Nephron (organoid): Measurements from ENCODE around the gene GRAMD2A.

Source experiments
- H3K27ac Mint-ChIP-seq, 3 experiments: 2 replicates each; pipeline ENCODE4 v1.8.0; 2020; ENCODE audit warnings: mixed read lengths in 3 of 3, mild to moderate bottlenecking in 2 of 3, moderate library complexity in 1 of 3
- H3K27me3 Mint-ChIP-seq: 2 replicates; pipeline ENCODE4 v1.8.0; 2021; ENCODE audit warnings: low read depth, mild to moderate bottlenecking, moderate library complexity, mixed read lengths
- H3K36me3 Mint-ChIP-seq: 2 replicates; pipeline ENCODE4 v1.8.0; 2020; ENCODE audit warnings: low read depth, mixed read lengths
- H3K4me1 Mint-ChIP-seq: 2 replicates; pipeline ENCODE4 v1.8.0; 2020; ENCODE audit warnings: mixed read lengths
- H3K4me3 Mint-ChIP-seq, 3 experiments: 2 replicates each; pipeline ENCODE4 v1.8.0; 2020; ENCODE audit warnings: mild to moderate bottlenecking in 3 of 3, mixed read lengths in 3 of 3, moderate library complexity in 2 of 3
- H3K9me3 Mint-ChIP-seq: 2 replicates; pipeline ENCODE4 v1.8.0; 2020; ENCODE audit warnings: mixed read lengths
- CTCF ChIP-seq, 3 experiments: fragments of 200-600 bp; sonication (generic); IDR thresholded peaks; one replicate each; pipeline ENCODE4 v1.5.0; 2021; ENCODE audit warnings: antibody characterized with exemption in 3 of 3; ENCODE audit not compliant: unreplicated experiment in 3 of 3

Gene GRAMD2A

GRCh38 chr15:72227192-72227586 is 29.6 kb upstream of the GRAMD2A start:
- peaks cover 26% of the 10 kb centered on the region for H3K36me3 Mint-ChIP-seq
- H3K9me3 Mint-ChIP-seq: no peaks in the 10 kb centered on the region
- no peaks in the 10 kb centered on the region for H3K27me3 Mint-ChIP-seq
- no peak for TF ChIP-seq CTCF (IDR thresholded peaks at IDR 0.05; ENCODE audit: unreplicated experiment in 3 of 3)
- peak overlapping the region; percentile 75 to 86 (median 82) for H3K4me3 Mint-ChIP-seq
- peak overlapping the region; percentile 63 to 95 (median 90) for H3K27ac Mint-ChIP-seq
- H3K4me1 Mint-ChIP-seq: peaks cover 67% of the 10 kb centered on the region

GRCh38 chr15:72223278-72223677 is 25.7 kb upstream of the GRAMD2A start:
- no peaks in the 10 kb centered on the region for H3K9me3 Mint-ChIP-seq
- H3K36me3 Mint-ChIP-seq: peaks cover 48% of the 10 kb centered on the region
- no peak overlapping the region for H3K4me3 Mint-ChIP-seq
- H3K4me1 Mint-ChIP-seq: peaks cover 76% of the 10 kb centered on the region
- TF ChIP-seq CTCF (IDR thresholded peaks at IDR 0.05; ENCODE audit: unreplicated experiment in 3 of 3): no peak
- peak overlapping the region in 1 of 3 experiments; percentile 17 for H3K27ac Mint-ChIP-seq
- H3K27me3 Mint-ChIP-seq: no peaks in the 10 kb centered on the region

- no peak for TF ChIP-seq CTCF (IDR thresholded peaks at IDR 0.05; ENCODE audit: unreplicated experiment in 3 of 3)
- Mint-ChIP-seq H3K27me3 (no peaks in the 10 kb centered on the region), H3K4me3 (peak overlapping the region in 2 of 3 experiments; percentile 2 to 11), H3K4me1 (peaks cover 69% of the 10 kb centered on the region), H3K27ac (peak overlapping the region; percentile 25 to 50 (median 37)), H3K36me3 (peaks cover 57% of the 10 kb centered on the region), H3K9me3 (no peaks in the 10 kb centered on the region)
Measured at GRCh38 chr15:72222393-72222792, 24.8 kb upstream of the GRAMD2A start.

GRCh38 chr15:72220687-72221086 is 23.1 kb upstream of the GRAMD2A start:
- H3K4me3 Mint-ChIP-seq: no peak overlapping the region
- no peaks in the 10 kb centered on the region for H3K9me3 Mint-ChIP-seq
- H3K27me3 Mint-ChIP-seq: no peaks in the 10 kb centered on the region
- H3K36me3 Mint-ChIP-seq: peaks cover 62% of the 10 kb centered on the region
- H3K27ac Mint-ChIP-seq: no peak overlapping the region
- no peak for TF ChIP-seq CTCF (IDR thresholded peaks at IDR 0.05; ENCODE audit: unreplicated experiment in 3 of 3)
- H3K4me1 Mint-ChIP-seq: peaks cover 56% of the 10 kb centered on the region

GRCh38 chr15:72217216-72217615 is 19.6 kb upstream of the GRAMD2A start:
- Mint-ChIP-seq H3K27ac (no peak overlapping the region), H3K4me1 (peaks cover 30% of the 10 kb centered on the region)

More at GRCh38 chr15:72217216-72217615, 19.6 kb upstream of the GRAMD2A start:
- no peaks in the 10 kb centered on the region for H3K27me3 Mint-ChIP-seq
- no peak overlapping the region for H3K4me3 Mint-ChIP-seq
- TF ChIP-seq CTCF (IDR thresholded peaks at IDR 0.05; ENCODE audit: unreplicated experiment in 3 of 3): no peak
- no peaks in the 10 kb centered on the region for H3K9me3 Mint-ChIP-seq
- peaks cover 69% of the 10 kb centered on the region for H3K36me3 Mint-ChIP-seq
